ENCODE data around the gene ZNF75A.

ZNF75A gene

GRCh38 chr16:3305109-3306068, at the start of gene ZNF75A, which contains the start of gene TIGD7 (continued):
- no peak for TF ChIP-seq TSHZ1 (tag by site-specific recombination; IDR thresholded peaks at IDR 0.05; ENCODE audit: borderline replicate concordance)
- TF ChIP-seq SP2 (tag by site-specific recombination; IDR thresholded peaks at IDR 0.05) = peak; percentile 80
- peak; percentile 82 for TF ChIP-seq ZNF335 (tag by site-specific recombination; conservative IDR thresholded peaks at IDR 0.05)
- 0 out of 2 replicates have a peak, but pooled peaks have one; percentile 5 for TF ChIP-seq ZNF341 (tag by site-specific recombination; IDR thresholded peaks at IDR 0.05; ENCODE audit: low read depth)
- peak; percentile 34; the same call in 1 of the 2 replicates for TF ChIP-seq ZSCAN5A (tag by site-specific recombination; IDR thresholded peaks at IDR 0.05)
- TF ChIP-seq ELK4 (IDR thresholded peaks at IDR 0.05; ENCODE audit: borderline replicate concordance, low read depth, low read length) = peak; percentile 27; the same call in 1 of the 2 replicates

GRCh38 chr16:3256146-3256865, 49.0 kb upstream of the ZNF75A start, which contains the start of gene MEFV:
Gene MEFV (minus strand): TSS chr16:3256633. CDS start chr16:3256587, 46 bp downstream.
- Histone ChIP-seq H3K27ac (ENCODE audit: extremely low read depth, low read depth, low read length) (no peak within 1 kb of the TSS), H3K4me1 (ENCODE audit: control insufficient read depth, insufficient read depth, low read length) (no peaks in the 10 kb centered on the region), H3K4me3 (ENCODE audit: low read depth, low read length) (no peak within 1 kb of the TSS), H3K36me3 (ENCODE audit: control insufficient read depth in 2 of 2, insufficient read depth in 1 of 2, low read length in 2 of 2) (no peaks in the 10 kb centered on the region), H3K9me3 (ENCODE audit: control insufficient read depth, insufficient read depth, low read depth, low read length) (no peaks in the 10 kb centered on the region)
- ChIA-PET POLR2A (no interaction called here), CTCF (interaction anchor here (1.7 kb wide), 1 partner anchor 11 kb away, joined by 5 read pairs; no protein-coding TSS in a partner anchor)
- no peak for TF ChIP-seq ZNF768 (tag by site-specific recombination; IDR thresholded peaks at IDR 0.05)
- no peak for TF ChIP-seq ZNF138 (tag by site-specific recombination; IDR thresholded peaks at IDR 0.05; ENCODE audit: borderline replicate concordance)
- TF ChIP-seq MYNN (tag by site-specific recombination; IDR thresholded peaks at IDR 0.05; ENCODE audit: borderline replicate concordance) = no peak
- peak; percentile 83 for TF ChIP-seq REST (tag by site-specific recombination; IDR thresholded peaks at IDR 0.05)
- no peak for TF ChIP-seq PRDM6 (tag by site-specific recombination; IDR thresholded peaks at IDR 0.05)

Measured in HEK293 (cell line).